Activated naive CD4-positive, alpha-beta T cell treated with anti-CD3 and anti-CD28 coated beads, Interleukin-2, amount 50 U/mL, for 16 hours (primary cell): ENCODE data around the gene PRSS48.
"Not testable (repeated sequence)": the region's sequence is repeated elsewhere in the genome, so short reads cannot be mapped to it uniquely, and the experiment has no call there.

Experiments used
- DNase-seq: peaks from one replicate; pipeline ENCODE4 v3.0.0-alpha.2; 2020

Gene PRSS48

DNA sequence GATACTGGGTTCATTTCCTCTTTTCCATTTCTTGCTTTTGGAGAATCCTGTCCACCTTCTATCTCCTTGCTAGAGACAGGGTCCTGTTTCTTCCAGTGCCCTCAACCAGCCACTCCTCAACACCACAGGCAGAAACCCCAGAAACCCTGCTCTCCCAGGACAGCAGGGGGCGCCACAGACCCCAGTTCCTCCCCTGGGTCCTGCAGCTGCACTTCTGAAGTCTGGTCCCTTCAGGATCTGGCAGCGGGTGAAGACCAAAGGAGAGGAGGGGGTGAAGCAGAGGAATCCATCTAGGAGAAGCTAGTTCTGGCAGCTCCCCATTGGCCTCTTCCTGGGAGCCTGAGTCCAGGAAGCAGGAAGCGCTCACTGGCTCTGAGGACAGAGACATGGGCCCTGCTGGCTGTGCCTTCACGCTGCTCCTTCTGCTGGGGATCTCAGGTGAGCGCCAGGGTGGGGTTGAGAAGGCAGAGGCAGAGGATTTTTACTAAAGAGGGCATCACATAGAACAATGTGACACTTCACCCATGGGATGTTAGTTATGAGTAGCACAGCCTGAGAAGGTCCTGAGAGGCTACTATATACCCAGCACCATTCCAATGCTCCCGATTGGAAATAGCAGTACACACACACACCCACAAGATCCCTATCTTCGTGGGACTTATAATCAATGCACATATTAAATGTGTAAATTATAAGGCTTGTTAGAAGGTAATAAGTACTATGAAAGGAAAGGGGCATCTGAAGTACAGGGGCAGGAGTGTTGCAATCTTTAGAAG, at the start of gene PRSS48:
Gene PRSS48 (plus strand): TSS at position 375 of the 776 bp plus-strand sequence. CDS start 12 bp downstream, at position 387.
- peak; percentile 30 for DNase-seq

- DNase-seq: no peak
Measured at GRCh38 chr4:151227172-151227571, 49.8 kb upstream of the PRSS48 start.

DNA sequence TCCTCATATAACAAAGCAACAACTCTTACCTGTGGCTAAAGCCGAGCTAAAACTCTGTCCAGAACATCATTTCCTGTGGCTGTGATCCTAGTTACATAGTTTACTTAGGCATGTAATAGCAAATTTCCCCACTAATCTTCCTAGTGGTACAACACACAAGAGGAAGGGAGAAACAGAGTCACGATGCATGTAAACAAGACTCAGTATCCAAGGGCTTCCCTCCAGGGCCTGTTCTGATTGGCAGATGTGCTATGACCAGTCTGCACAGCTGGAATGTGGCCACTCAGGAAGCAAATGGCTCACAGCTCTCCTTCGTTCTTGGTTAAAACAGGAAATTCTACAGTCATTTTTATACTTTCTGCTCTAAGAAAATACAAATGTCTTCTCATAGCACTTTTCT, 49.2 kb upstream of the PRSS48 start:
- no peak for DNase-seq

- DNase-seq: no peak
Measured at GRCh38 chr4:151228189-151229119, 48.5 kb upstream of the PRSS48 start.

DNA sequence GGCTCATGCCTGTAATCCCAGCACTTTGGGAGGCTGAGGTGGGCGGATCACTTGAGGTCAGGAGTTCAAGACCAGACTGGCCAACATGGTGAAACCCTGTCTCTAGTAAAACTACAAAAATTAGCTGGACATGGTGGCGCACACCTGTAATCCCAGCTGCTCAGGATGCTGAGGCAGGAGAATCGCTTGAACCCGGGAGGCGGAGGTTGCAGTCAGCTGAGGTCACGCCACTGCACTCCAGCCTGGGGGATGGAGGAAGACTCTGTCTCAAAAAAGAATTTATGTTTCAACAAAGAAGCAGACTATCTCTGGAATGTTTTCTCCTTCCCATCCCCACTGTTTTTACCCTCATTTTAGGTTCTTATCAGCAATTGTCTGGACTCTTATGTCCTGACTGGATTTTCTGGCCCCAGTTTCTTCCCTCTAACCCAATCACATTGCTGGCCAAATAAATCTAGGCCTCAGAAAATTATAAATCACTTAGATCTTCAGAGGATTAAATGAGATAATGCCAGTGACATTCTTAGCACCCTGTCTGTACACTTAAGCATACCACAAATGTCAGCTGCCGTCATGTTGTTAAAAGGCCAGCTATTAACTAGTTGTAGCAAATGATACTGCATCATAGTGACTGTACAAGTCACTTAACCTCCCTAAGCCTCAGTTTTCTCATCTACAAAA, 44.9 kb upstream of the PRSS48 start:
- DNase-seq: no peak

DNA sequence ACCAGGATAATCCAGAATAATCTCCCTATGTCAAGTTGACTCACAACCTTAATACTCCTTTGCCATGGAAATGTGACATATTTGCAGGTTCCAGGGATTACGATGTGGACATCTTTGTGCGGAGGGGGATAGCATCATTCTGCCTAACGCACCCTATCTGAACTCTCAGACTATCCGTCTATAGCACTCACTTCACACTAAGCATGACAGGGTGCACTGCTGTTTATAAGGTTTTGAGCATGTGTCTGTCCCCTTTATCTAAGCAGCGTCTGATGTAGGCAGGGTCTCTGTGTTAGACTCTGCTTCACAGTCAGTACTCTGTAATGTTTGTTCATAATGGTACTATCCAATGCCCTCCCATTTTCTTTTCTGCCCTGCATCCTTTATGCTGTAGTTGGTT, 43.4 kb upstream of the PRSS48 start:
- no peak for DNase-seq

DNA sequence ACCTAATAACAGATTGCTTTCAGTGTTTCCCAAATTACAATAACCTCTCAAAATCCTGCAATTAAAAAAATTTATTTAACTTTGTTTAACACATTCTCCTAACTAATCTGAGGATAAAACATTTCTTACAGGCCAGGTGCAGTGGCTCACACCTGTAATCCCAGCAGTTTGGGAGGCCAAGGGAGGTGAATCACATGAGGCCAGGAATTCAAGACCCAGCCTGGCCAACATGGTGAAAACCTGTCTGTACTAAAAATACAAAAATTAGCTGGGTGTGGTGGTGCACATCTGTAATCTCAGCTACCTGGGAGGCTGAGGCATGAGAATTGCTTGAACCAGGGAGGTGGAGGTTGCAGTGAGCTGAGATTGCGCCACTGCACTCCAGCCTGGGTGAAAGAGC, 41.6 kb upstream of the PRSS48 start:
- DNase-seq: not testable (repeated sequence)

GRCh38 chr4:151236036-151236435, 40.9 kb upstream of the PRSS48 start:
- no peak for DNase-seq

DNA sequence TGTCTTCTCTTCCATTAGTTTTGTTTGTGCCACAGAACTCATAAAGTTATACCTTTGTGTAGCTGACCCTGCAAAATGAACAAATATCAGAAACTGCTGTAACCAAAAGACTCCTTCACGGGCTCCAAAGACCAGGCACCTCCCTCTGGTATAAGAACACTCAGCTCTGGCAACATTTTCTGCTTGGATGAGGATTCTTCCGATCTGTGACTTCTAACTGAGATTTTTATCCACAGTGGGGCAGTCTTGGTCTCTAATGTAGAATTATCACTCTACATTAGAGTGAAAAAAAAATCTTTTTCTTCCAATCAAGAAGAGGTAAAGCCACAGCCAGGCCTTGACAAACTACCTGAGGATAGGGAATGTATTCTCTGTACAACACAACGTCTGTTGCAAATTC, 38.5 kb upstream of the PRSS48 start:
- no peak for DNase-seq

GRCh38 chr4:151239608-151240007, 37.4 kb upstream of the PRSS48 start:
- DNase-seq: no peak

GRCh38 chr4:151242305-151242704, 34.7 kb upstream of the PRSS48 start:
- no peak for DNase-seq

- DNase-seq: no peak
Measured at GRCh38 chr4:151246742-151247141, 30.2 kb upstream of the PRSS48 start.

- no peak for DNase-seq
Measured at GRCh38 chr4:151247395-151247794, 29.6 kb upstream of the PRSS48 start.

- no peak for DNase-seq
Measured at GRCh38 chr4:151248519-151248918, 28.4 kb upstream of the PRSS48 start.

DNA sequence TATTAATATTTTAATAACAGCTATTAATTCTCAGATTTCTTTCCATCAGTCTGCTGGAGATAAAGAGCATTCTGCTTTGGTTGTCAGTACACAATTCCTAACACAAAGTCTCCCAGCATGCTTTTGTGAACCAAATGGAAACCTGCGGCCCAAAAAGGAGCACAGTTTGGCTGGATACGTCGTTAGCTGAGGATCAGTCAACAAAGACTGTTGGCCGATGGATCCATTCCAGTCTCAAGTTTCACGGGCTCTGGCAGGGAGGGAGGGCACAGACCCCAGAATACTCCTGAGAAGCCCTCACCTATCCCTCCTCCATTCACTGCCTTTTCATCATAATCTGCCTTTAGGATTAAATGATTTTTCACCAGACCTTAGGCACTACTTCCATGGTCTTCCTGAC, 26.3 kb upstream of the PRSS48 start:
- DNase-seq: no peak

DNA sequence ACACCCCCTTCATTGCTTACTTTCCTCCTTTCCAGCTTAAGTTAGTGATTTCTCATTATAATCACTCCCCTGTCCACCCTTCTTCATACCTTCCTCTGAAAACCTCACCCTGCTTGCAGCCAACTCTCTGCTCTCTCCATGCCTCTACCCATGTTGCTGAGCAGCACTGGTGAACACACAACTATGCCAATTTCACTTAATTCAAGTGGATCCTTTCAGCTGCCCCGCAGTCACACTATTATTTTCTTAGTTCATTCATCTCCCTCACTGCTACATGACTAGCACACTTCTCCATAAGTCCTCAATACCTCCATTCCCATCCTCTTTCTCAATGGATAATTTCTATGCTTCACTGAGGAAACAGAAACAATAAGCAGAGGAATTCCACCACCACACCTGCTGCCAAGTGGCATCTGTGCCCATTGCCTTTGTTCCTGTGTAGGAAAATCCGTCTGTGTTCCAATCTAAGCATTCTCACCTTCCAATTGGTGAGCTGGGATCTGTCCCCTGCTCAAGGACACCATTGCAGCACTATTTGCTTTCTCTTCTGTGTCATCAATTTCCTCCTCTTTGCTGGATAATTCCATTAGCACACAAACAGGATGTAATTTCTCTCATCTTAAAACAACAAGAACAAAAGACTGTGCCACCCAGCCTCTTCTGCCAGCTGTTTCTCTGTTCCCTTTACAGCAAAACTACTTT, 25.2 kb upstream of the PRSS48 start:
- no peak for DNase-seq

DNA sequence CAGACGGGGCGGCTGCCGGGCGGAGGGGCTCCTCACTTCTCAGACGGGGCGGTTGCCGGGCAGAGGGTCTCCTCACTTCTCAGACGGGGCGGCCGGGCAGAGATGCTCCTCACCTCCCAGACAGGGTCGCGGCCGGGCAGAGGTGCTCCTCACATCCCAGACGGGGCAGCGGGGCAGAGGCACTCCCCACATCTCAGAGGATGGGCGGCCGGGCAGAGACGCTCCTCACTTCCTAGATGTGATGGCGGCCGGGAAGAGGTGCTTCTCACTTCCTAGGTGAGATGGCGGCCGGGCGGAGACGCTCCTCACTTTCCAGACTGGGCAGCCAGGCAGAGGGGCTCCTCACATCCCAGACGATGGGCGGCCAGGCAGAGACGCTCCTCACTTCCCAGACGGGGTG, 21.7 kb upstream of the PRSS48 start:
- DNase-seq: not testable (repeated sequence)

DNA sequence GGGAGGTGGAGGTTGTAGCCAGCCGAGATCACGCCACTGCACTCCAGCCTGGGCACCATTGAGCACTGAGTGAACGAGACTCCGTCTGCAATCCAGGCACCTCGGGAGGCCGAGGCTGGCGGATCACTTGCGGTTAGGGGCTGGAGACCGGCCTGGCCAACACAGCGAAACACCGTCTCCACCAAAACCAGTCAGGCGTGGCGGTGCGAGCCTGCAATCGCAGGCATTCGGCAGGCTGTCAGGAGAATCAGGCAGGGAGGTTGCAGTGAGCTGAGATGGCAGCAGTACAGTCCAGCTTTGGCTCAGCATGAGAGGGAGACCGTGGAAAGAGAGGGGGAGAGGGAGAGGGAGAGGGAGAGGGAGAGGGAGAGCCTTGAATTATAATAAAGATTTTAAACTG, 21.3 kb upstream of the PRSS48 start:
- DNase-seq: not testable (repeated sequence)

- no peak for DNase-seq
Measured at GRCh38 chr4:151256134-151256533, 20.8 kb upstream of the PRSS48 start.

DNA sequence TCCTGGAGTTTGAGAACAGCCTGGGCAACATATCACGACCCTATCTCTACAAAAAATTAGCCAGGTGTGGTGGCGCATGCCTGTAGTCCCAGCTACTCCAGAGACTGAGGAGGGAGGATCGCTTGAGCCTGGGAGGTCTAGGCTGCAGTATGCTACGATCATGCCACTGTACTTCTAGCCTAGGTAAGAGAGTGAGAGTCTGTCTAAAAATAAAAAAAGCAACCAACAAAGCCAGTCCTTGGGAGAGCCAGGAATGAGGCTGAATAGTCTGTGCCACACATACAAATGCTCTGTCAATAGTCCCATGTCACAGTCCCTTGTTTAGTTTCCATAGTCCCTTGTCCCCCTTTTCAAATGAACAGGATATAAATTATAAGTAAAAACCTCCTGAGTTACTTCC, 19.3 kb upstream of the PRSS48 start:
- no peak for DNase-seq

GRCh38 chr4:151259752-151260151, 17.2 kb upstream of the PRSS48 start:
- no peak for DNase-seq

DNA sequence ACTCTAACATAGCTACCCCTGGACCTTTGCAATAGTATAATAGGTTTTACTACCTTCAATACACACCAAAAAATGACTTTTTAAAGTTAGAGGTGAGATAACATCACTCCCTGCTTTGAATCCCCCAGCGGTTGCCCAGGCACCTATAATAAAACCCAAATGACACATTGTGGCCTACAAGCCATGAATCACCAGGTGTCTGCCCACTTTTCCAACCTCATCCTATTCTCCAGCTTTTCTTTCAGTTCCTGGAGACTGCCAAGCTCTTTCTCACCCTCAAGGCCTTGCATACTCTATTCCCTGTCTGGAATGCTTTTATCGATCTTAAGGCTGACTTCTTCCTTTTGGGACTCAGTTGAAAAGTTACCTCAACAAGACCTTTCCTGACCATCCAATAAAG, 16.4 kb upstream of the PRSS48 start:
- DNase-seq: no peak

DNA sequence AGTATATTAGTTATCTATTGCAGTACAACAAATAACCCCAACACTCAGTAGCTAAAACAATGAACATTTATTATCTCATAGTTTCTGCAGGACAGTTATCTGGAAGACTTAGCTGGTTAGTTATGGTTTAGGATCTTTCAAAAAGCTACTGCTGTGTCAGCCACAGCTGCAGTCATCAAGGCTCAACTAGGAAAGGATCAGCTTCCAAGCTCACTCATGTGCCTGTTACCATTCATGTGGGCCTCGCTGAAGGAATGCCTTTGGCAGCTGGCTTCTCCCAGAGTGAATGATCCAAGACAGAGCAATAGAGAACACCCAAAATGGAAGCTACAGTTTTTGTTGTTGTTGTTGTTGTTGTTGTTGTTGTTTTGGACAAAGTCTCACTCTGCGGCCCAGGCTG, 13.5 kb upstream of the PRSS48 start:
- no peak for DNase-seq
